RWPE2 (cell line): ENCODE results near the gene ITGAE.
A peak's percentile ranks its signal among the peaks of the same experiment; 100 is the strongest.
"Not testable (repeated sequence)": the region's sequence is repeated elsewhere in the genome, so short reads cannot be mapped to it uniquely, and the experiment has no call there.

ENCODE experiments used
- ATAC-seq: fragments of 200-7000 bp; cut with Tn5 transposase; 3 replicates; pipeline ENCODE4 v1.9.1; 2021; ENCODE audit warnings: low read depth
- DNase-seq: peaks from one replicate; pipeline ENCODE4 v3.0.0-alpha.2; 2020; ENCODE audit warnings: low spot score
- H3K27ac ChIP-seq: fragments of 450-650 bp; 2 replicates; pipeline ENCODE4 v1.5.1; 2017; ENCODE audit warnings: mild to moderate bottlenecking; ENCODE audit not compliant: poor library complexity, severe bottlenecking
- H3K27me3 ChIP-seq: fragments of 250-450 bp; sonication (Bioruptor Pico); 2 replicates; pipeline ENCODE4 v1.5.1; 2021; ENCODE audit warnings: mild to moderate bottlenecking, moderate library complexity; ENCODE audit not compliant: insufficient read depth, poor library complexity, severe bottlenecking
- H3K36me3 ChIP-seq: fragments of 250-450 bp; sonication (Bioruptor Pico); 2 replicates; pipeline ENCODE4 v1.5.1; 2020; ENCODE audit warnings: low read depth, mild to moderate bottlenecking, moderate library complexity
- H3K4me1 ChIP-seq: fragments of 250-450 bp; sonication (Bioruptor Pico); 2 replicates; pipeline ENCODE4 v1.5.1; 2021; ENCODE audit warnings: mild to moderate bottlenecking, moderate library complexity; ENCODE audit not compliant: insufficient read depth, poor library complexity, severe bottlenecking
- H3K4me3 ChIP-seq: fragments of 250-450 bp; sonication (Bioruptor Pico); 2 replicates; pipeline ENCODE4 v1.5.1; 2021; ENCODE audit warnings: mild to moderate bottlenecking, moderate library complexity; ENCODE audit not compliant: severe bottlenecking
- H3K9me3 ChIP-seq: fragments of 250-450 bp; sonication (Bioruptor Pico); 2 replicates; pipeline ENCODE4 v1.5.1; 2021; ENCODE audit warnings: mild to moderate bottlenecking, moderate library complexity; ENCODE audit not compliant: severe bottlenecking
- CTCF ChIP-seq: fragments of 450-650 bp; IDR thresholded peaks from one replicate; pipeline ENCODE4 v1.5.1; 2017; ENCODE audit warnings: mild to moderate bottlenecking, moderate library complexity; ENCODE audit not compliant: poor library complexity, severe bottlenecking

Gene ITGAE

GRCh38 chr17:3846437-3847164 is 45.6 kb upstream of the ITGAE start:
- peak; percentile 85 for TF ChIP-seq CTCF
- Histone ChIP-seq H3K4me3 (peak overlapping the region; percentile 77), H3K4me1 (peaks cover 4% of the 10 kb centered on the region), H3K27me3 (no peaks in the 10 kb centered on the region), H3K9me3 (no peaks in the 10 kb centered on the region), H3K36me3 (peaks cover 28% of the 10 kb centered on the region), H3K27ac (no peak overlapping the region)
- ATAC-seq, result no peak
- DNase-seq, result no peak

DNA sequence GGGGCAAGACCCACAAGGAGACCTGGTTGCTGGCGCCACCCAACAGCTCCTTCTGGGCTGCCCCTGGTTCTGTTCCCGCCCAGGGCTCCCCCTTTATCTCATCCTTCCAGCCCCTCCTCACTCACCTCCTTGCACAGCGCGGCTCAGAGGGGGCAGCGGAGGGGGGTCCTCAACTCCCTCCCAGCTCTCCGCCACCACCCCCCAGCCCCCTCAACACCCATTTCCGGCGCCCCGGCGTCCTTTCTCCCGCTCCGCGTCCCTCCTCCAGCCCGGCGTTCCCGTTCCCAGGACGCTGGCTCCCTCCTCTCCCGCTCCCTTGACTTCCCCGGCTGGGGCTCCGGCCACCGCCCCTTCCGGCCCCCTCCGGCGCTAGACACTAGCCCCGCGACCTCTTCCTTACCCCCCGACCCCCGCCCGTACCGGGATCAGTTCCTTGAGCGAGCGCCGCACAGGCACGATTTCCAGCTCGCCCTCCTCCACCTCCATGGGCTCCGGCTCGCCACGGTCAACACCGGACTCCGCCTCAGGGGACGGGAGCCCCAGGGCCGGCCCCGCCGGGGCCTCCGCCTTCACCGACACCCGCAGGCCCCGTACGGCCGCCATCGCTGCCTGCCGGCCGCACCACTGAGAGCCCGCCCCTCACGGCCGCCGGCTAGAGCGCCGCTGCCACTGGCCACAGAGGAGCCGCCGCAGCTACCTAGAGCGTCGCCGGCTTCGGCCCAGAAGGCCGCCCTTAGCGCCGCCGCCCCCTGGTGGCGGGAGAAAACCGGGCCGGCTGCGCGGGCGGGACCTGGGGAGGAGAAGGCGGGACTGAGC is 44.8 kb upstream of the ITGAE start, which contains the start of gene NCBP3:
TSS of gene NCBP3 (minus strand) at position 626 of the 816 bp plus-strand sequence. CDS start at position 603, 23 bp downstream.
- Histone ChIP-seq H3K27ac (peak within 1 kb of the TSS; percentile 50), H3K4me3 (peak within 1 kb of the TSS; percentile 77), H3K4me1 (peaks cover 4% of the 10 kb centered on the region), H3K9me3 (no peaks in the 10 kb centered on the region), H3K27me3 (no peaks in the 10 kb centered on the region), H3K36me3 (peaks cover 35% of the 10 kb centered on the region)
- TF ChIP-seq CTCF, result peak; percentile 99
- peak; percentile 98 for ATAC-seq
- peak; percentile 83 for DNase-seq

DNA sequence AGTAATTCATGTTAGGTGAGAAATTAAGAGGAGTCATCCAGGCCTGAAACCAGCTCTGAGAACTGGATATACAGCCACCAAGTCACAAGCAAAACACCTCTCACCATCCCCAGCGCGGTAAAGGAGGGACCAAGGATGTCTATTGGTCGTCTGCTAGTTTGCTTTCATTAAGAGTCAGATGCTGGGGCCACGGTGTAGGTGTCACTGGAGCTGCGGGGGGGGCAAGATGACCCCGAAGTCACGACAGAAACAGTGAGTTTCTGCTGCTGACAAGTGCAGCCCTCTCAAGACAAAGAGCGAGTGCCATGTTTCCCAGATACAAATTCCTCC is 44.3 kb upstream of the ITGAE start:
- no peaks in the 10 kb centered on the region for H3K9me3 ChIP-seq
- H3K27me3 ChIP-seq, result no peaks in the 10 kb centered on the region
- peaks cover 4% of the 10 kb centered on the region for H3K4me1 ChIP-seq
- H3K4me3 ChIP-seq, result peak overlapping the region; percentile 77
- ATAC-seq, result no peak
- H3K36me3 ChIP-seq, result peaks cover 40% of the 10 kb centered on the region
- no peak for TF ChIP-seq CTCF
- no peak for DNase-seq
- peak overlapping the region; percentile 50 for H3K27ac ChIP-seq

DNA sequence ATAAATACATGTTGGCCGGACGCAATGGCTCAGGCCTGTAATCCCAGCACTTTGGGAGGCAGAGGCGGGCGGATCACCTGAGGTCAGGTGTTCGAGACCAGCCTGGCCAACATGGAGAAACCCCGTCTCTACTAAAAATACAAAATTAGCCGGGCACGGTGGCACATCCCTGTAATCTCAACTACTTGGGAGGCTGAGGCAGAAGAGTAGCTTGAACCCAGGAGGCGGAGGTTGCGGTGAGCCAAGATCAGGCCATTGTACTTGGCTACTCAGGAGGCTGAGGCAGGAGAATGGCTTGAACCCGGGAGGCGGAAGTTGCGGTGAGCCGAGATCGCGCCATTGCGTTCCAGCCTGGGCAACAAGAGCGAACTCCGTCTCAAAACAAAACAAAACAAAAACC is 43.6 kb upstream of the ITGAE start:
- not testable (repeated sequence) for ATAC-seq, H3K4me3 ChIP-seq, H3K9me3 ChIP-seq

DNA sequence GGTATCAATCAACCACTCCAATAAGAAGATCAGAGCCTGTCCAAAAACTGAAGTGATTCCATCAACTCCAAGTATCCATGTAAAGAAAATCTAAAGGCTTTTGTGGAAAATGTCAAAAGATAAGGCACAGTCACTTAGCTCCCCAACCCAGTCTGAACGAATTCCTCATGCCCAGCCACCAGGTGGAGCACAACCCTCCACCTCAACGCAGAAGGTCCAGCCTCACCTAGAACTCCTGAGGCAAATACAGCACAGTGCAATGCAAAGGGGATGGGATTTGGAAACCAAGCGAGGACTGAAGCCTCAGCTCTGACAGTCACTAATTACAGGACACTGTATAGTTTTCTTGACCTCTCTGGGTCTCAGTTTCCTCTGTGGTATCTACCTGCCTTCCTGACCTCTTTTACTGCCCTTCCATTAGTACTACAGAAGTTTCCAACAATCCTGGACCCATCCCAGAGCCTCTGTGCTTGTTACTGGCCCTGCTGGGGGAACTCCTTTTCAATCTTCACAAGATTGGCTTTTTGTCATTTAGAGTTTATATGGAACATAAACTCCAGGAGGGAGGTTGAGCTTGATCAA is 43.0 kb upstream of the ITGAE start:
- Histone ChIP-seq H3K27ac (no peak overlapping the region), H3K27me3 (no peaks in the 10 kb centered on the region), H3K4me3 (no peak overlapping the region), H3K9me3 (no peaks in the 10 kb centered on the region), H3K4me1 (peaks cover 4% of the 10 kb centered on the region), H3K36me3 (peaks cover 52% of the 10 kb centered on the region)
- peak; percentile 78 for TF ChIP-seq CTCF
- ATAC-seq, result no peak
- DNase-seq, result no peak

More for the DNA sequence above, 43.6 kb upstream of the ITGAE start:
- not testable (repeated sequence) for H3K27me3 ChIP-seq, DNase-seq, H3K4me1 ChIP-seq, H3K27ac ChIP-seq
- peaks cover 47% of the 10 kb centered on the region for H3K36me3 ChIP-seq
